Measurements from ENCODE around the gene OSM.

- TF ChIP-seq, protein P1, sequence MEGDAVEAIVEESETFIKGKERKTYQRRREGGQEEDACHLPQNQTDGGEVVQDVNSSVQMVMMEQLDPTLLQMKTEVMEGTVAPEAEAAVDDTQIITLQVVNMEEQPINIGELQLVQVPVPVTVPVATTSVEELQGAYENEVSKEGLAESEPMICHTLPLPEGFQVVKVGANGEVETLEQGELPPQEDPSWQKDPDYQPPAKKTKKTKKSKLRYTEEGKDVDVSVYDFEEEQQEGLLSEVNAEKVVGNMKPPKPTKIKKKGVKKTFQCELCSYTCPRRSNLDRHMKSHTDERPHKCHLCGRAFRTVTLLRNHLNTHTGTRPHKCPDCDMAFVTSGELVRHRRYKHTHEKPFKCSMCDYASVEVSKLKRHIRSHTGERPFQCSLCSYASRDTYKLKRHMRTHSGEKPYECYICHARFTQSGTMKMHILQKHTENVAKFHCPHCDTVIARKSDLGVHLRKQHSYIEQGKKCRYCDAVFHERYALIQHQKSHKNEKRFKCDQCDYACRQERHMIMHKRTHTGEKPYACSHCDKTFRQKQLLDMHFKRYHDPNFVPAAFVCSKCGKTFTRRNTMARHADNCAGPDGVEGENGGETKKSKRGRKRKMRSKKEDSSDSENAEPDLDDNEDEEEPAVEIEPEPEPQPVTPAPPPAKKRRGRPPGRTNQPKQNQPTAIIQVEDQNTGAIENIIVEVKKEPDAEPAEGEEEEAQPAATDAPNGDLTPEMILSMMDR (IDR thresholded peaks at IDR 0.05), result no peak
- no peak for TF ChIP-seq POLR2A (IDR thresholded peaks at IDR 0.05)
Observed at GRCh38 chr22:30308518-30309230, 42.0 kb upstream of the OSM start.
